HCT116 (cell line): ENCODE results near the gene POLR3F. TPM values are rescaled to one million over a fixed set of nuclear protein-coding genes. Genes with fewer than 3 reads are reported as not detected.

Experiments
- ATAC-seq: fragments of 200-7000 bp; cut with Tn5 transposase; 2 replicates; pipeline ENCODE4 v1.9.1; 2020; ENCODE audit warnings: mild to moderate bottlenecking, moderate library complexity
- BruUV-seq: library from RNA; stranded (reverse); fragments of 400-500 nt; replicated peaks from 2 replicates; lab custom pipeline; 2021; lab: Mats Ljungman, UMichigan
- CTCF ChIA-PET: fragments of 300-600 bp; sonication (Branson Sonifier 250); formaldehyde crosslinking; loops from one replicate; lab custom pipeline; 2021; ENCODE audit warnings: antibody characterized with exemption; lab: Charles Lee
- POLR2A ChIA-PET: fragments of 300-600, 350-600 bp; sonication (Branson Sonifier 250); formaldehyde crosslinking; loops from one replicate; lab custom pipeline; 2021; ENCODE audit warnings: antibody characterized with exemption; lab: Charles Lee
- RAD21 ChIA-PET, 2 experiments: fragments of 300-600 bp; sonication (Branson Sonifier 250); formaldehyde crosslinking; loops; one replicate each; lab custom pipeline; 2023; ENCODE audit warnings: low total read pairs in 2 of 2; ENCODE audit not compliant: uncharacterized antibody in 2 of 2, unreplicated experiment in 2 of 2, low non-redundant PET in 1 of 2; lab: Charles Lee
- DNase-seq: peaks from one replicate; pipeline ENCODE4 v3.0.0-alpha.2; 2010; ENCODE audit warnings: low read depth, low spot score
- H2AFZ ChIP-seq: fragments of 200-600 bp; shearing (Covaris generic), sonication (generic); 2 replicates; pipeline ENCODE4 v1.6.1; 2017; ENCODE audit warnings: low read depth, mixed run types, mixed read lengths, antibody characterized with exemption, low read length; ENCODE audit not compliant: poor library complexity, severe bottlenecking
- H3K27ac ChIP-seq: 2 replicates; pipeline ENCODE4 v1.5.1; 2012; ENCODE audit warnings: low read depth, low read length
- H3K27me3 ChIP-seq: fragments of 200-600 bp; sonication (generic); 2 replicates; pipeline ENCODE4 v1.6.1; 2016; ENCODE audit warnings: mixed run types, low read length, mixed read lengths; ENCODE audit not compliant: insufficient read depth
- H3K36me3 ChIP-seq, 2 experiments: fragments of 200-500 bp in 1 of 2; fragments of 200-600 bp in 1 of 2; sonication (Bioruptor generic) in 1 of 2; sonication (generic) in 1 of 2; 2 replicates each; pipeline versions ENCODE4 v1.5.1 to v1.6.1; 2014 to 2016; ENCODE audit warnings: low read length in 2 of 2, inconsistent platforms in 1 of 2, mixed read lengths in 1 of 2, mixed run types in 1 of 2; ENCODE audit not compliant: insufficient read depth in 2 of 2, control insufficient read depth in 1 of 2
- H3K4me1 ChIP-seq, 2 experiments: fragments of 200-600 bp in 1 of 2; sonication (generic) in 1 of 2; 2 replicates each; pipeline versions ENCODE4 v1.5.1 to v1.6.1; 2012 to 2017; ENCODE audit warnings: low read length in 2 of 2, inconsistent platforms in 1 of 2, mild to moderate bottlenecking in 1 of 2, mixed read lengths in 1 of 2, mixed run types in 1 of 2, moderate library complexity in 1 of 2; ENCODE audit not compliant: insufficient read depth in 2 of 2, control insufficient read depth in 1 of 2
- H3K4me2 ChIP-seq: fragments of 200-600 bp; sonication (generic); 2 replicates; pipeline ENCODE4 v1.6.1; 2017; ENCODE audit warnings: mixed run types, low read length, mixed read lengths
- H3K4me3 ChIP-seq, 2 experiments: fragments of 200-600 bp in 1 of 2; sonication (generic) in 1 of 2; replicated peaks in 1 of 2; 2 replicates each; pipeline ENCODE4 v1.5.1; 2011 to 2016; ENCODE audit warnings: low read length in 2 of 2, control low read depth in 1 of 2, low read depth in 1 of 2, mild to moderate bottlenecking in 1 of 2, mixed read lengths in 1 of 2, mixed run types in 1 of 2
- H3K79me2 ChIP-seq: fragments of 200-600 bp; sonication (generic); 2 replicates; pipeline ENCODE4 v1.6.1; 2017; ENCODE audit warnings: mild to moderate bottlenecking, mixed run types, low read length, moderate library complexity, mixed read lengths; ENCODE audit not compliant: insufficient read depth
- H3K9ac ChIP-seq: fragments of 200-600 bp; sonication (generic); 2 replicates; pipeline ENCODE4 v1.6.1; 2016; ENCODE audit warnings: low read length, mixed read lengths
- H3K9me2 ChIP-seq: fragments of 200-600 bp; sonication (generic), shearing (Covaris generic); 2 replicates; pipeline ENCODE4 v1.6.1; 2017; ENCODE audit warnings: mixed run types, mild to moderate bottlenecking, moderate library complexity; ENCODE audit not compliant: insufficient read depth
- H3K9me3 ChIP-seq, 2 experiments: fragments of 200-500 bp in 1 of 2; fragments of 200-600 bp in 1 of 2; sonication (Bioruptor generic) in 1 of 2; sonication (generic) in 1 of 2; 2 replicates each; pipeline ENCODE4 v1.6.1; 2014 to 2017; ENCODE audit warnings: low read length in 2 of 2, mixed read lengths in 2 of 2, inconsistent platforms in 1 of 2, low read depth in 1 of 2, mild to moderate bottlenecking in 1 of 2, mixed run types in 1 of 2, moderate library complexity in 1 of 2; ENCODE audit not compliant: control insufficient read depth in 1 of 2, insufficient read depth in 1 of 2
- H4K20me1 ChIP-seq: fragments of 200-600 bp; sonication (generic), shearing (Covaris generic); 2 replicates; pipeline ENCODE4 v1.6.1; 2017; ENCODE audit warnings: mixed run types, mild to moderate bottlenecking, moderate library complexity; ENCODE audit not compliant: insufficient read depth
- CTCF ChIP-seq, 3 experiments: fragments of 200-600 bp in 1 of 3; sonication (generic) in 1 of 3; IDR thresholded peaks in 2 of 3; conservative IDR thresholded peaks in 1 of 3; 2 replicates each; pipeline ENCODE4 v1.5.1; 2012 to 2017; ENCODE audit warnings: low read depth in 2 of 3, low read length in 2 of 3, antibody characterized with exemption in 1 of 3, borderline replicate concordance in 1 of 3, control low read depth in 1 of 3, mild to moderate bottlenecking in 1 of 3, mixed read lengths in 1 of 3, mixed run types in 1 of 3, moderate library complexity in 1 of 3; ENCODE audit not compliant: insufficient read depth in 1 of 3
- EGR1 ChIP-seq: IDR thresholded peaks from 2 replicates; pipeline ENCODE4 v1.6.1; 2012; ENCODE audit warnings: low read depth
- ELF1 ChIP-seq: IDR thresholded peaks from 2 replicates; pipeline ENCODE4 v1.6.1; 2012; ENCODE audit warnings: low read depth, borderline replicate concordance
- EZH2phosphoT487 ChIP-seq: fragments of 200-600 bp; IDR thresholded peaks from 2 replicates; pipeline ENCODE4 v1.6.1; 2018; ENCODE audit warnings: antibody characterized with exemption, borderline replicate concordance
- FOSL1 ChIP-seq: IDR thresholded peaks from 2 replicates; pipeline ENCODE4 v1.6.1; 2012; ENCODE audit warnings: low read depth
- JUND ChIP-seq: IDR thresholded peaks from 2 replicates; pipeline ENCODE4 v1.6.1; 2012
- POLR2A ChIP-seq: IDR thresholded peaks from 2 replicates; pipeline ENCODE4 v1.7.0; 2011; ENCODE audit warnings: borderline replicate concordance; ENCODE audit not compliant: insufficient read depth, insufficient read length; ENCODE audit errors: extremely low read depth
- POLR2AphosphoS5 ChIP-seq: IDR thresholded peaks from 2 replicates; pipeline ENCODE4 v1.6.1; 2011; ENCODE audit warnings: mild to moderate bottlenecking, low read depth, low read length, moderate library complexity
- RAD21 ChIP-seq: IDR thresholded peaks from 2 replicates; pipeline ENCODE4 v1.6.1; 2012; ENCODE audit warnings: low read depth, mild to moderate bottlenecking
- SP1 ChIP-seq: IDR thresholded peaks from 2 replicates; pipeline ENCODE4 v1.6.1; 2012; ENCODE audit warnings: low read depth
- SRF ChIP-seq: IDR thresholded peaks from 2 replicates; pipeline ENCODE4 v1.6.1; 2012; ENCODE audit warnings: low read depth
- TCF7L2 ChIP-seq: IDR thresholded peaks from 2 replicates; pipeline ENCODE4 v1.7.0; 2011; ENCODE audit warnings: borderline replicate concordance, inconsistent platforms; ENCODE audit not compliant: insufficient read depth, insufficient read length; ENCODE audit errors: extremely low read depth
- ZBTB33 ChIP-seq: IDR thresholded peaks from 2 replicates; pipeline ENCODE4 v1.6.1; 2011; ENCODE audit warnings: mild to moderate bottlenecking, low read length, moderate library complexity; ENCODE audit not compliant: insufficient replicate concordance; ENCODE audit errors: extremely low read depth
- ZNF274 ChIP-seq: fragments of 200-500 bp; sonication (Bioruptor generic); IDR thresholded peaks from 2 replicates; pipeline ENCODE4 v1.6.1; 2014; ENCODE audit warnings: mild to moderate bottlenecking, low read depth, low read length, inconsistent platforms
- intact Hi-C: fragments of 100-400 bp; cut with micrococcal nuclease; formaldehyde crosslinking; loops from 2 replicates; pipeline ENCODE4 v1.10.0; 2022
- total RNA-seq: library from RNA; stranded (reverse); gene quantifications from one replicate; pipeline ENCODE4 v1.2.1, GENCODE V29; 2021; ENCODE audit not compliant: unreplicated experiment
- TF ChIP-seq, protein P1 (sequence below): IDR thresholded peaks from 2 replicates; pipeline ENCODE4 v1.6.1; 2012
- TF ChIP-seq, protein P2 (sequence below): IDR thresholded peaks from 2 replicates; pipeline ENCODE4 v1.6.1; 2012

POLR3F gene
- total RNA-seq, 1 experiment from 2014 or later: 11.4 TPM

DNA sequence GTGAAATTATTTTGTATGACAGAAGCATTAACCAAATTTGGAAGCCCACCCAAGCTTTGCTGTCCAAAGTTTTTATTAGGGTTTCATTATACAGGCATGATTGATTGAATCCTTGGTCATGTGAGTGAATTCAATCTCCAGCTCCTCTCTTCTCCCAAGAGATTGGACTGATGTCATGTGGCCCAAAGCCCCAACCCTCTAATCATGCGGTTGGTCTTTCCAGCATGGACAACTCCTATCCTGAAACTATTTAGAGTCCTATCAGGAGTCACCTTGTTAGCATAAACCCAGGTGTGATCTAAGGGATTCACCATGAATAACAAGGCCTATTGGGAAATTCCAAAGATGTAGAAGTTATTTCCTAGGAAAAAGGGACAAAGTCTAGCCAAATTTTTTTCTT, 10.6 kb downstream of the POLR3F start:
- Histone ChIP-seq H3K4me3 (no peak overlapping the region), H2AFZ (no peak overlapping the region), H3K27me3 (no peaks in the 10 kb centered on the region), H3K9me3 (no peaks in the 10 kb centered on the region), H3K9ac (no peak overlapping the region), H3K36me3 (peaks cover 27 to 45% of the 10 kb centered on the region in 2 experiments; a peak in 3 of 4 replicates), H3K79me2 (no peaks in the 10 kb centered on the region), H3K4me2 (no peak overlapping the region), H3K9me2 (no peaks in the 10 kb centered on the region), H3K4me1 (no peaks in the 10 kb centered on the region), H4K20me1 (no peaks in the 10 kb centered on the region), H3K27ac (no peak overlapping the region)
- ATAC-seq (no peak), DNase-seq (no peak)
- POLR2A ChIA-PET: no interaction called here
- RAD21 ChIA-PET: no interaction called here
- no TSS peak for BruUV-seq
- intact Hi-C loops: no loop called here
- TF ChIP-seq CTCF (IDR thresholded peaks at IDR 0.05 in 2 of 3, conservative IDR thresholded peaks at IDR 0.05 in 1 of 3; ENCODE audit: borderline replicate concordance in 1 of 3, insufficient read depth in 1 of 3, low read depth in 2 of 3, low read length in 2 of 3): no peak
- no peak for TF ChIP-seq SRF
- no peak for TF ChIP-seq ZNF274
- no peak for TF ChIP-seq ELF1
- no peak for TF ChIP-seq ZBTB33
- TF ChIP-seq RAD21: no peak
- TF ChIP-seq TCF7L2: no peak
- no peak for TF ChIP-seq POLR2A
- TF ChIP-seq POLR2AphosphoS5: no peak
- TF ChIP-seq SP1: no peak
- no peak for TF ChIP-seq FOSL1
- TF ChIP-seq, protein P1, sequence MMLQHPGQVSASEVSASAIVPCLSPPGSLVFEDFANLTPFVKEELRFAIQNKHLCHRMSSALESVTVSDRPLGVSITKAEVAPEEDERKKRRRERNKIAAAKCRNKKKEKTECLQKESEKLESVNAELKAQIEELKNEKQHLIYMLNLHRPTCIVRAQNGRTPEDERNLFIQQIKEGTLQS: no peak
- no peak for TF ChIP-seq EGR1
- TF ChIP-seq JUND: no peak
- TF ChIP-seq EZH2phosphoT487: no peak
- TF ChIP-seq, protein P2, sequence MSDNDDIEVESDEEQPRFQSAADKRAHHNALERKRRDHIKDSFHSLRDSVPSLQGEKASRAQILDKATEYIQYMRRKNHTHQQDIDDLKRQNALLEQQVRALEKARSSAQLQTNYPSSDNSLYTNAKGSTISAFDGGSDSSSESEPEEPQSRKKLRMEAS: no peak
- CTCF ChIA-PET: no interaction called here
